Activated CD8-positive, alpha-beta memory T cell treated with anti-CD3 and anti-CD28 coated beads for 1 hour (primary cell): ENCODE results near the gene GJA3.
"Not testable (repeated sequence)": the region's sequence is repeated elsewhere in the genome, so short reads cannot be mapped to it uniquely, and the experiment has no call there.

Experiments
- DNase-seq, 2 donors: peaks; one replicate each; pipeline ENCODE4 v3.0.0-alpha.2; 2020; ENCODE audit warnings: low read depth in 1 of 2; ENCODE audit errors: extremely low read depth in 1 of 2

GJA3 gene

DNA sequence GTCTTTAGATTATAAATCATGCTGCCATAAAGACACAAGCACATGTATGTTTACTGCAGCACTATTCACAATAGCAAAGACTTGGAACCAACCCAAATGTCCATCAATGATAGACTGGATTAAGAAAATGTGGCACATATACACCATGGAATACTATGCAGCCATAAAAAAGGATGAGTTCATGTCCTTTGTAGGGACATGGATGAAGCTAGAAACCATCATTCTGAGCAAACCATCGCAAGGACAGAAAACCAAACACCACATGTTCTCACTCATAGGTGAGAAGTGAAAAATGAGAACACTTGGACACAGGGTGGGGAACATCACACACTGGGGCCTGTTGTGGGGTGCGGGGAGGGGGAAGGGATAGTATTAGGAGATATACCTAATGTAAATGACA, 7.6 kb downstream of the GJA3 start:
- not testable (repeated sequence) for DNase-seq

DNA sequence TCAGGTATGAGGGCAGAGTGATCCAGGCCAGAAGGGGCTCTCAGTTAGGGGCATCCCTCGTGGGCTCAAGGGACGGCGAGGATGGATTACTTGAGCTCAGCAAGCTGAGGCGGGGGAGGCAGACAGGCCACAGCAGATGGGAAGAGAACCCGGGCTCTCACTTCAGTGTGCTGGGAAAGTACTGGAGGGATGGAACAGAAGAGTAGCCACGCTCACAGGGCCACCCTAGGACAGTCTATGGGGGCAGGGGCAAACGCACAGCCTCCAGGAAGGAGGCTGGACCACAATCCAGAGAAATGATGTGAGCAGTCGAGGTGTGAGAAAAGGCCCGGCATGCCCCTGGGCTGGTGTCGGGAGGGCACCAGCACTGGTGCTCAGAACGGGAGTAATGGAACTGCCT, 9.2 kb downstream of the GJA3 start:
- DNase-seq = no peak

DNA sequence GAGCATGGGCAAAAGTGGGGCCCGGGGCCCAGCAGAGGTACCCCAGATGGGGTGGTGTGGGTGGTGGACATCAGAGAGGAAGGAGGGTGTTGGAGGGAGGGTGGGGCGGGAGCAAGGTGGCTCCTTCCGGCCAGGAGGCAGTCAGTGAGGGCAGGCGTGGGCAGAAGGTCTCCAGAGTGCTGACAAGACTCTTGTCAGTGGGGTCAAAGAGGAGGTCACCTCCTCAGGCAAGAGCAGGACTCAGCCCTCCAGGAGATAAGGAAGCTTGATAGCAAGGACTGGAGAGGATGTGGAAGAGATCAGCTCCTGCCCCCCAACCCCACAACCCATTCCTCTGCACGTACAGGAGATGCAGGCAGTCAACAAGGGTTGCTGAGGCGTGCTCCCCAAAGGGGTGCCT, 9.8 kb downstream of the GJA3 start:
- DNase-seq = no peak

DNA sequence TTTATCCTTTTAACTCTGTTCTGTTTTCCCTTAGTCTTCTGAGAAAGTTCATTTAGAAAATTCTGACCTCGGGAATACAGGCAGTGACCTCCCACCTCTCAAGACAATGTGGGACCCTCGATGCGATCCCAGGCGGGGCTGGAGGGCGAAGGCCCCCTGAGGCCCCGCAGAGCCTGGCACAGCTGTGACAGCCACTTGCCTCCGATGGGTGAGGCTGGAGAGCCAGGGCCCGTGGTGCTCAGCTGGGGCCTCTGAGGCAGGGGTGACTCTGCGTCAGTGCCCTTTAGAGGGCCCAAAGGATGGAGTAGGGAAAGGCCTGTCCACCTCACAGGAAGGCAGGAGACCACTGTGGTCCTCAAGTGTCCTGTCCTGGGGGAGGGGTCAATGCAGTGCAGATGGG, 10.3 kb downstream of the GJA3 start:
- DNase-seq = no peak

DNA sequence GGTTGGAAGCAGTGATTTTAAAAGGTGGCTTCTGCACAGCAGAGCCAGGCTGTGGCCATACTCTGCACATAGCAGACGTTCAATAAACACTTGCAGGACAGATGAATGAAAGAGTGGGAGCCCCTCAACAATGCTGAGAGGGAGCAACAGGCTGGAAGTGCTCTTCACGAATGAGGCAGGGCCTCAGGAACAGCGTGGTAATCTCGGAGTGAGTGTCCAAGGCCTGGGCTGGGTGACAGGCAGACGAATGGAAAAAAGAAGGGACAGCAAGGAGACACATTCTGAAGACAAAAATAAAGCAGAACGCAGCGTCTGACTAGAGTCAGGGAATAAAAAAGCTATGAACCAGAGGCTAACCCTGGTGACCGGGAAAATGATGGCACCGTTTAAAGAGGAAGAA, 11.1 kb downstream of the GJA3 start:
- no peak for DNase-seq

DNA sequence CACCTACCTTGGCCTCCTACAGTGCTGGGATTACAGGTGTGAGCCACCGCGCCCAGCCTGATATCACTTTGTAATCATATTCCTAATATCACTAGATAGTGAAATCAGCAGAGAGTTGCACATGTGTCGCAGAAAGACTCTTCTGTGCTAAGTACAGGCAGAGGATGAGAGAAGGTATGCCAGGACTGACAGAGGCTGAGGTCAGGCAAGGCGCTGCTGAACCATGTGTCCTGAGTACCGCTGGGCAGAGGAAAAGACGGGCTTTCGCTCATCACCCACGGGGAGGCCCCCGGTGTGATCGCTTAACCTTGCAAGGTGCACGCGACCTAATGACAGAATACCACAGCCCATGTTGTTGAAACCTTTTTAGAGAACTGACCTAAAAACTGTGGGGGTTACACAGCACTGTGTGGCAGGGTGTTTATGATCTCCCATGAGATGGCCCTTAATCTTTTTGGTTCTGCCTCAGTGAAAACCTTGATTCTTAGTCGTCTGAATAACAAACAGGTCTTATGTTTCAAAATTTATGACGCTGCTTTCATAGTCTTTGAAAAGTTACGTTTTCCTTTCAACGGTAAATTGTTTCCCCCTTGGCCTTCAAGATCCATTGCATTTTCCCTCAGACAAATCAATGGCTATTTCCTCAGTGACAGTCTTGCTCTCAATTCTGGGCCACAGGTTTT, 12.2 kb downstream of the GJA3 start:
- DNase-seq = no peak

DNA sequence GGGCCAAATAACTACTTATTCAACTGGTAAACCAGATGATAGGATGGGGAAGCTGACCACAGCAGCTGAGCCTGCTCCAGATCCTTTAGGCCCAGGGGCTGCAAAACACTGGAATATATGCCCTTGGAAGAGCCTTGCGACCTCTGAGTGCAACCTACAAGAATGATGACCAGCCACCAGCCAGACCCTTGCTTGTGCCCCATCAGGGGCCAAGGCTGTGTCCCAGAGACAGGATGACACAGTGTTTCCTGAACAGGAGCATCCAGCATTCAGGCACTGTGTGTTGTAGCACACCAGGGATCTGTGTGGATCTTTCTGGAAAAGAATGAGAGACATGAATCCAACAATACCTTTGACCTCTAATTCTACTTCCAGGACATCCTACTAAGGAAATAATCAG, 14.5 kb downstream of the GJA3 start:
- no peak for DNase-seq

DNA sequence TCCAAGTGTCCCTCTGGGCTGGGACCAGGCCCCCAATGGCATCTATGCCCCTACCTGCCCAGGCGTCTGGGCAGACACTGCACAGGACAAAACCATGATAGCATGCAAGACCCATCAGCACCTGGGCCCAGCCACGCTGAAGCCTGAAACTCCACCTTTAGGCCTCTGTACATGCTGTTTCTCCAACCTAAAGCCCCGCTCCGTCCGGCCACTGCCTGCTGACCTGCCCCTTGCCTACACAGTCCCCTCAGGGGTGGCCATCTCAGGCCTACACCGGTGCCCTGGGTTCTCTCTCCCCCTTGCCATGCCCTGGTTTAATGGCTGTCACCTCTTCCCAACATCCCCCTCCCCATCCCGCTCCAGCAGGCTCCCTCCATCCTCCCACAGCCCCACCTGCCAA, 15.3 kb downstream of the GJA3 start:
- no peak for DNase-seq

DNA sequence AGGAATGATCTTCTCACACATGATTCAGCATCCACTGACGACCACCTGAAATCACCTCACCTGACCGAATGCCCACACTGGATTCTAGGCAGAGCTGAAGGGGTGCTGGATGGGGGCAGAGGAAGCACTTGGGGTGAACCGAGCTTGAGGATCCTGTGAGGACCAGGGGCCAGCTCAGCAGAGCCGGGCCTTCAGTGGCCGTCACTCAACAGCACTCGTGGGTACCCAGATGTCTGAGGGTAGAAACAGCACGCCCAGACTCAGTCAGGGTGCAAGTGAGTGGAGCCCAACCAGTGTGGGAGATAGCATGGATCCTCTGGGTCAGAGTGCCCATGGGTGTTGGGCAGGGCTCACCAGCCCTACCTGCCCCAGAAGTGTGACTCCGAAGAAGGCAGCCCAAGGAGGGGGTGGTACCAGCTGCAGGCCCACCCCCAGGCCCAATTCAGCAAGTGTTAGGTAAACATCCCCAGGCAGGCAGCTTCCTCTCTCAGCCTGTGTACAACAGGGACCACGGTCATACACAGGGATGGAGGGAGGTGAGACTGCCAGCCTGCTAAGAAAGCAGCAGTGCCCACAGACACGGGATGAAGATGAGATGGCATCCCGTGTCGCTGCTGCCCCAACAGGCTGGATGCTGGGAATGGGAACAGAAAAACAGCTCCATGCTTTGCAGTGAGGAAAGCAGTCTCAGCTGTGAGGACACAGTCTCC, 16.6 kb downstream of the GJA3 start:
- no peak for DNase-seq

DNA sequence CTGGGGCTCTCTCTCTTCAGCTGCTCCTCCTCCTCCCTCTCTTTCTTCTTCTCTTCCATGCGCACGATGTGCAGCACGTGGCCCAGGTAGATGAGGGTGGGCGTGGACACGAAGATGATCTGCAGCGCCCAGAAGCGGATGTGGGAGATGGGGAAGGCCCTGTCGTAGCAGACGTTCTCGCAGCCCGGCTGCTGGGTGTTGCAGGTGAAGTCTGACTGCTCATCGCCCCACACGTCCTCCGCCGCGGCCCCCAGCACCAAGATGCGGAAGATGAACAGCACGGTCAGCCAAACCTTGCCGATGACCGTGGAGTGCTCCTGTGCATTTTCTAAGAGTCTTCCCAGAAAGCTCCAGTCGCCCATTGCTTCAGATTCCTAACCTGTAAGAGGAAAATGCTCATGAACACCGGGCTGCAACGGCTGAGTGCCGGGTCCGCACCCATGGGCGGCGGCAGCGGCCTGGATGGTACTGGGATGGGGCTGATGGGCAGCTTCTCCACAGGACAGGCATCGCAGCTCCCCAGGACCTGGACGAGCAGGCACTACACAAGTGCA, 17.8 kb downstream of the GJA3 start:
- no peak for DNase-seq

DNA sequence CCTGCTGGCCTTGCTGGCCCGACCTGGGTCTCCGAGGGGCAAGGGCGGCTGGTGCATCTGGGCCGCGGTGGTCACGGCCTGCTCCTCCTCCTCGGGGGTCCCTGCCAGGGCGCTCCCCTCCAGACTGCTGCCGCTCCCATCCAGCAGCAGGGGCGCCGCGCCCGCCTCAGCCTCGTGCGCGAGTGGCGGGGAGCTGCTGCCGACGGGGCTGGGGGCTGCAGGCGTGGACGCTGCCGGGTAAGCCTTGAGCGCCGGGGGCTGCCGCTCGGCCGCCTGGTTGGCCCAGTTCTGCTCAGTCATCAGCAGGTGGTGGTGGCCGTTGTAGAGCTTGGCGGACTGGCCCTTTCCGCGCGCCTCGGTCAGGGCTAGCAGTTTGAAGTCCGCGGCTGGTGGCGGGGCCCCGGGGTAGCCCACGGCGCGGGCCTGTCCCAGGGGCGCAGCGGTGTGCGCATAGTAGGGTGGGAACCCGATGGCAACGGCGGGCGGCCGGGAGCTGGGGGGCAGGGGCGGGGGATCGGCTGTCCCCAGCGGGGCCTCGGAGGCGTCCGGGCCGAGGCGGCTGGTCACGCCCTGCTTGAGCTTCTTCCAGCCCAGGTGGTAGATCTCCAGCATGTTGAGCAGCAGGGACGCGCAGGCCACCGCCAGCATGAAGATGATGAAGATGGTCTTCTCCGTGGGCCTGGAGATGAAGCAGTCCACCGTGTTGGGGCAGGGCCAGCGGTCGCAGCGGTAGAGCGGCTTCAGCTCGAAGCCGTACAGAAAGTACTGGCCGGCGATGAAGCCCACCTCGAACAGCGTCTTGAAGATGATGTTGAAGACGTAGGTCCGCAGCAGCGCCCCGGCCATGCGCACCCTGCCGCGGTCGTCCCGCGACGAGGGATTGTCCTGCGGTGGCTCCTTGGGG, 18.6 kb downstream of the GJA3 start:
- DNase-seq = no peak

DNA sequence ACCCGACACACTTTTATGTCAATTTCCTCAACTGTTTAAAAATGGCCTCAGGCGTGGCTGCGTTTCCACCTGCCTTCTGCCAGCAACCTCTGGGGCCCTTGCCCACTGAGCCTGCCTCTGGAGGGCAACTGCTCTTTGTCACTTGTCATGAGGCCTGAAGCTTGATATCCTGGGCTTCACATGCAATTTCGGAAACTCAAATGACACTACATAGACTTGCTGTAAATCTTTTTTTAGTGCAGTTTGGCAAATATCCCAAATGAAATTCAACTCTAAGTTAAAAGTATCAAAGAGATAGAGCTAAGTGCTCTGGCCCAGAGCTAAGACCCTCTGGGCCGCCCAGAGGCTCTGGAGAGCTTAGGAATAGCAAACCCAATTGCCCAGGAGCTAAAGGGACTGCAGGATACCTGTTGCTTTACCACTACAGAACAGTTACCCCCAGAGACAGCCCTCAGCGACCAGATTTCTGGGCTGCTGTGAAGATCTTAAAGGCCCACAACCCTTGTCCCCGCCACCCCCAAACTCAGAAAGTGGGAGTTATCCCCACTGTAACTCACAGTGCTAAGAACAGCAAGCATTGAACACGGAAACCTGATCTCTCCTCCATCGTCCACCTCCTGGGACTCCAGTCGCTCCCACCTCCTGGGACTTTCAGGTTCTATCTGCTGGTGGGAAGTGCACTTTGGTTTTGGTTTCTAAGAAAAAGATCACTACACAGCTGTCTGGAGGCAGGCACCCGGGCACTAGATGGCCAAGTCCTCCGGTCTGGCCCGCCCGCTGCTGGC, 19.4 kb downstream of the GJA3 start:
- DNase-seq = no peak

DNA sequence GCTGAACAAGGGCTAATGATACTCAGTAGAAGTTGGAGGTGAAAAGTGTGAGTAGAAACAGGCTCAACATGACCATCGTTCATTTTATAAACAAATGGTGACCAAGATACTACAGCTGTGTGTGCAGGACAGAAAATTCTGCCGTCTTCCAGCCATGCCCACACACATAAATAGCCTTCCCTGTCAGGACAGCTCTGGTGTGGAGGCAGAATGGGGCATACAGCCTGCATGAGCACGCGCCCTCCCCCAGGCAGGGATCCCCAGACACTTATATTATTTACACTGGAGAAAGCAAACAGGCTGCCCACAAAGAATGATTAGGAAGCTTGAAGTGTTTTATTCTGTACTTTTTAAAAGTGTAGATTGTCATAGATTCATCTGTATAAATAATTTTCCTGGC, 20.4 kb downstream of the GJA3 start:
- DNase-seq = no peak

DNA sequence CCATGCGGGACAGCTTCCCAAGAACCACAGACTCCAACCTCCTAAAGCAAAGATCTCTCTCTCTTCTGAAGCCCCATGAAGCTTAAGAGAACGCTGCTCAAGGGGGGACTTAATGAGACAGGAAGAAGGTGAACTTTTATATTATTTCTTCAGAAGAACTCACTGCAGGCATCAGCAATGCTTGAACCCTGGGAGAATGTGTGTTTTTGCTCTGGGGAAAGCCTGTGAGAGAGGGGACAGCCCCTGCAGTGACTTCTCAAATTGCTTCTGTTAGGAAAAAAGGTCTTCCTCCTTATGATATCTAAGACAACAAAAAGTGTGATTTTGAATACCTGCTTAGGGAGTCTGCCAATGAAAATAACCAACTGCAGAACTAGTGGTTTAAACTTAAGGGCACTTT, 23.0 kb downstream of the GJA3 start:
- DNase-seq = no peak

DNA sequence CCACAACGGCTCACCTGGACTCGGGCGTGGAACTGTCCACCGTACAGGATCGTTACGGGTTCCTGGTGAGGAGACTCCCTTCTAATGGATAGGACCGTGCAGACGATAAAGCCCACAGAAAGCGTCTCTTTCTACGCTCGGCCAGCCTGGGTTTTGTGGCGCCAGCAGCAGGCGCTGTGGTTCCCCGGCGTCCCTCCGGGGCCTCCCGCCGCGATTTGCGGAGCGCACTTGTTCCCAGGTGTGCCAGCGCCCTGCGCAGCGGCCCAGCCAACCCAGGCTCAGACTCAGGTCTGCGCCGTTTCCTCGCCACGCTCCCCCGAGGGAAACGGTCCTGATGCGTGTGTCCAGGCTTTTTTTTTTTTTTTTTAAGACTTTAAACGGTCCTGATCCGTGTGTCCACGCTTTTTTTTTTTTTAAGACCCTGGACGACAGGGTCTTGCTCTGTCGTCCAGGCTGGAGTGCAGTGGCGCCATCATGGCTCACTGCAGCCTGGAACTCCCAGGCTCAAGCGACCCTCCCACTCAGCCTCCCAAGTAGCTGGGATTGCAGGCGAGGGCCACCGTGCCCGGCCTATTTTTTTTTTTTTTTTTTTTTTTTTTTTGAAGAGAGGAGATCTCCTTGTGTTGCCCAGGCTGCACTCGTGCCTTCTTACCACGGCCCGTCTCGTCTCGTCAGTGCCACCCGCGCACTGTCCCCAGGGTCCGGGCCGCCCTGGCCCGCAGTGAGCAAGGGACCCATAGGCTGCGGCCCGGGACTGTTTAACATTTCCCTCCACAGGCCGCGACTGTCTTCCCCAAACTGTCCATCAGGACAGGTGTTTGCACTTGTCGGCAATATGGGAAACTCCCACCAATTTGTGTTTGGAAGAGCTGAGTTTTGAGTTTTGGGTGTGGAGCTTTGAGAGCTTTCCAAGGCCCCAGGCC, 23.8 kb downstream of the GJA3 start:
- no peak for DNase-seq

DNA sequence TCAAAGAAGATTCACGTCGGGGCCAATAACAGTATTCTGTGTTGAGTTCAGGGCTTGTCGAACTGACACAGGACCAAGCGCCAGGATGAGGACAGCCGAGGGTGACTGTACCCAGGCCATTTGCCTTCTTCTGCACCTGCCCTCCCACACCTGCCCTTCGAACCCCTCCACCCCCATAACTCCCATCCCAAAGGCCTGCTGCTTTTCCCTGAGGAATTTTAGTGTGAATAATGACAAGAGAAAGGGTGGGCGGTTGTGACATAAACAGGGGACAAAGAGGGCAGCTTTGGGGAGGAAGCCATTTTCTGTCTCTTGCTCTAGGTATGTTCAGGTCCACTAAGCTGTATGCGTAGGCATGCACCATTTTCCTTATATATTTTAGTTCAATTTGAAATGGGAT, 26.1 kb downstream of the GJA3 start:
- no peak for DNase-seq

DNA sequence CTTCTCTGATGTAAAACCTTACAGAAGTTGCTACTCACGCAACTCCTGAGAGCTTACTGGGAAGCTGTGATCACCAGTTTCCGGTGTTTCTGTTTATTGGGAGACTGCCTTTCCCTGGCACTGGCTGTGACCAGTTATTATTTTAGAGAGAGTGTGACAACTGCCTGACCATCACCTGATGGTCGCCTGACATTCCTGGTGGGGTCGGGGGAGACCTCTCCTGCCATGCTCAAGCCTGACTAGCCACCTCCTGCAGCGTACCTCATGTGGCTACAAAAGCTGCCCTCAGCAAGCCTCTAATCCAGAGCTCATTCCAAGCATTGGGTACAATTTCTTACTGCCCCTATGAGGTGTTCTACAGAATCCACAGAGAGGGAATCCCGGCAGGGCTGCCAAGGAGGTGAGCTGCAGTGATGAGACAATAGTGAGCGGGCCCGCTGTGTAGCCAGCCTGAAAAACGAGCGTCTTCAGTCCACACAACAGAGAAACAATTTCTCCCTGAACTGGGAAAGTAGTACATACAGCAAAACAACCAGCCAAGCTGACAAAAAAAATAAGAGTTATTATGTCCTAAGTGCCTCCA, 28.7 kb downstream of the GJA3 start:
- no peak for DNase-seq

DNA sequence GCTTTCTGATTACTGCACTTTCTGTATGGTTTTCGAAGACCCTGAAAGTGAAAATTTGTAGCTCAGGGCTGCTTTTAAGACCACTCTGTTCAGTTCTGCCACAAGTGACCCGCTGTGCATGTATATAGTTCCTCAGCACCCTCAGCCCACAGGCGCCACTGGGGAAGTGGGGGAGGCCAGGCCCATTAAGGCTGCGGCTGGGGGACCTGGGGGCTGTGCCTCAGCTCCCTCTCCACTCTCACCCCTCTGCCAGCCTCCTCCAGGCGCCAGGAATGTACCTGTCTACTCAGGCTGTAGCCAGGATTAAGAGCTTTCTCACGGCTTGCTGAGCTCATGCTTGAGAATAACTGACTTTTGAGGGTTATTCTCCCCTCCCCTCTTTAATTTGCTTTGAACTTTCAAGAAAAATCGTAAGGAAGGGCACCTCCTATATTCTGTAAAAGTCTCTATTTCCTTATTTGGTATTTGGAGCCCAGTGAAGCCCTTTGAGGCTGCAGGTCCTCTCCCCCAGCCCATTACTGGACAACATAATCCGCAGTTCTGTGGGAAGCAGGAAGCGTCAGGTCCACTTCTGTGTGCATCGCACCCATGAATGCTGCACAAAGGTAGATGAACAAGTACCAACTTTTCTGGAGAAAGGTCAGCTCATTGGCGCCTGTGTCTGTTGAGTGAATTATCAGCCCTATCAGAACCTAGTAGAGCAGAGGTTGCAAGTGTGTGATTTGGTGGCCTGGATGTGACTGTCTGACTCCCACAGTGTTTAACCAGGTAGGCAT, 29.6 kb downstream of the GJA3 start:
- no peak for DNase-seq

DNA sequence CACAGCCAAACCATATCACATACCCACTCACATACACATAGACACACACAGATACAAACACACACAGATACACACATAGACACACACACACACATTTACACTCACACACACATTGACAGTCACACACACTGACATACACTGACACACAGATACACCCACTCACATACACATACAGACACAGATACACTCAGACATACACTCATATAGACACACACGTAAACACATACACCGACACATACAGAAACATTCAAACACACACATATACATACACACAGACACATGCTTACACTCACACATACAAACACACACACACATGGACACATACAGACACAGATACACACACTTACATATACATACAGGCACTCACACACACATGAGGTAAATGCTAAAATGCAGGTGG, 30.2 kb downstream of the GJA3 start:
- no peak for DNase-seq
